PFSK-1 (cell line): ENCODE data around the gene NFE2L3.

Experiments
- POLR2AphosphoS5 ChIP-seq: IDR thresholded peaks from 2 replicates; pipeline ENCODE4 v1.6.1; 2012; ENCODE audit warnings: low read depth, mild to moderate bottlenecking, control low read depth, low read length, moderate library complexity
- TAF1 ChIP-seq: IDR thresholded peaks from 2 replicates; pipeline ENCODE4 v1.6.1; 2012; ENCODE audit warnings: low read length, control low read depth, borderline replicate concordance; ENCODE audit not compliant: insufficient read depth
- TF ChIP-seq, protein P1 (sequence below), 2 experiments: IDR thresholded peaks; 2 replicates each; pipeline versions ENCODE4 v1.6.1 to v1.8.0; 2011 to 2012; ENCODE audit warnings: low read depth in 2 of 2, low read length in 2 of 2, control low read depth in 1 of 2, inconsistent platforms in 1 of 2, mild to moderate bottlenecking in 1 of 2, moderate library complexity in 1 of 2; ENCODE audit not compliant: insufficient read depth in 1 of 2

DNA sequence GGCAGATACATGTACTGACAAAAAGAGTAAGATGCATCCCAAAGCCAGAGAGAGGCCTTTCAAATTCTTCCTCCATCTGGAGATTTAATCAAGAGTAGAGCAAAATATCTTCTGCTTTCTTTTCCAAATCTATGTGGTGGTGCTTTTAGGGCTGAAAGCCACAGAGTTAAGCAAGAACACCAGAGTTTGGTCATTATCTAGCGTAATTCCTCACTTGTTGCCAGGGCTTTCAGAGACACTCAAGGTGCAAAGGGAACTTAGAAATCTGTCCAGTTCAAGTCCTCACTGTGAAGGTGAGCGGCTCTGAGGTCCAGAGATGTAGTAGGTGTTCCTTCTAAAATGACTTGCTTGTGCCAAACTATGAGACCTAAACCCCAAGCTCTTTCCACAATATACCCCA, 10.9 kb upstream of the NFE2L3 start:
- TF ChIP-seq, protein P1, sequence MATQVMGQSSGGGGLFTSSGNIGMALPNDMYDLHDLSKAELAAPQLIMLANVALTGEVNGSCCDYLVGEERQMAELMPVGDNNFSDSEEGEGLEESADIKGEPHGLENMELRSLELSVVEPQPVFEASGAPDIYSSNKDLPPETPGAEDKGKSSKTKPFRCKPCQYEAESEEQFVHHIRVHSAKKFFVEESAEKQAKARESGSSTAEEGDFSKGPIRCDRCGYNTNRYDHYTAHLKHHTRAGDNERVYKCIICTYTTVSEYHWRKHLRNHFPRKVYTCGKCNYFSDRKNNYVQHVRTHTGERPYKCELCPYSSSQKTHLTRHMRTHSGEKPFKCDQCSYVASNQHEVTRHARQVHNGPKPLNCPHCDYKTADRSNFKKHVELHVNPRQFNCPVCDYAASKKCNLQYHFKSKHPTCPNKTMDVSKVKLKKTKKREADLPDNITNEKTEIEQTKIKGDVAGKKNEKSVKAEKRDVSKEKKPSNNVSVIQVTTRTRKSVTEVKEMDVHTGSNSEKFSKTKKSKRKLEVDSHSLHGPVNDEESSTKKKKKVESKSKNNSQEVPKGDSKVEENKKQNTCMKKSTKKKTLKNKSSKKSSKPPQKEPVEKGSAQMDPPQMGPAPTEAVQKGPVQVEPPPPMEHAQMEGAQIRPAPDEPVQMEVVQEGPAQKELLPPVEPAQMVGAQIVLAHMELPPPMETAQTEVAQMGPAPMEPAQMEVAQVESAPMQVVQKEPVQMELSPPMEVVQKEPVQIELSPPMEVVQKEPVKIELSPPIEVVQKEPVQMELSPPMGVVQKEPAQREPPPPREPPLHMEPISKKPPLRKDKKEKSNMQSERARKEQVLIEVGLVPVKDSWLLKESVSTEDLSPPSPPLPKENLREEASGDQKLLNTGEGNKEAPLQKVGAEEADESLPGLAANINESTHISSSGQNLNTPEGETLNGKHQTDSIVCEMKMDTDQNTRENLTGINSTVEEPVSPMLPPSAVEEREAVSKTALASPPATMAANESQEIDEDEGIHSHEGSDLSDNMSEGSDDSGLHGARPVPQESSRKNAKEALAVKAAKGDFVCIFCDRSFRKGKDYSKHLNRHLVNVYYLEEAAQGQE (IDR thresholded peaks at IDR 0.05; ENCODE audit: insufficient read depth in 1 of 2, low read depth in 2 of 2, low read length in 2 of 2), result no peak
- no peak for TF ChIP-seq TAF1
- TF ChIP-seq POLR2AphosphoS5, result no peak
